HG02938 (cell line): ENCODE measurements around the gene NSRP1.
"Not testable (repeated sequence)": the region's sequence is repeated elsewhere in the genome, so short reads cannot be mapped to it uniquely, and the experiment has no call there.

Source experiments
- ATAC-seq: cut with Tn5 transposase; IDR thresholded peaks from one replicate; pipeline ENCODE4 v1.9.1; 2021; ENCODE audit warnings: mild to moderate bottlenecking, moderate library complexity; ENCODE audit not compliant: unreplicated experiment

Gene NSRP1

GRCh38 chr17:30117675-30118081, 1.1 kb downstream of the NSRP1 start:
- ATAC-seq = no peak

DNA sequence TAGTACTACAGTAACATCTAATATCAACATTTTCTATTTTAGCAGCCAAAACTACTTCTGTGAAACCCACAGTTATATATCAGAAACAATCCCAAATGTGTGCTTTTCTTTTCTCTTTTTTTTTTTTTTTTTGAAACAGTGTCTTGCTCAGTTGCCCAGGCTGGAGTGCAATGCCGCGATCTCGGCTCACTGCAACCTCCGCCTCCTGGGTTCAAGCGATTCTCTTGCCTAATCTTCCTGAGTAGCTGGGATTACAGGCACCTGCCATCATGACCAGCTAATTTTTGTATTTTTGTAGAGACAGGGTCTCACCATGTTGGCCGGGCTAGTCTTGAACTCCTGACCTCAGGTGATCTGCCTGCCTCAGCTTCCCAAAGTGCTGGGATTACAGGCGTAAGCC, 2.0 kb downstream of the NSRP1 start:
- ATAC-seq = not testable (repeated sequence)

- ATAC-seq = no peak
These were observed 7.7 kb downstream of the NSRP1 start for GRCh38 chr17:30124273-30124796.

GRCh38 chr17:30130121-30130520, 13.5 kb downstream of the NSRP1 start:
- ATAC-seq = no peak

GRCh38 chr17:30132615-30133014, 16.0 kb downstream of the NSRP1 start:
- no peak for ATAC-seq

DNA sequence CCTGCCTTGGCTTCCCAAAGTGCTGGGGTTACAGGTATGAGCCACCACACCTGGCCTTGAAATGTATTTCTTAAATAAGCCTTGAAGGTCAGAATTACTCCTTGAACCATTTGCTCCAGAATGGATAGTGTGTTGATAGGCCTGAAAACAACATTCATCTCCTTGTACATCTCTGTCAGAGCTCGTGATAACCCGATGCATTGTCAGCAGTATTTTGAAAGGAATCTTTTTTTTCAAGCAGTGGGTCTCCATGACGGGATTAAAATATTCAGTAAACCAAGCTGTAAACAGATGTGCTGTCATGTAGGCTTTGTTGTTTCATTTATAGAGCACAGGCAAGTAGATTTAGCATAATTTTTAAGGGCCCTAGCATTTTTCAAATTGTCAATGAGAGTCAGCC, 16.6 kb downstream of the NSRP1 start:
- no peak for ATAC-seq

DNA sequence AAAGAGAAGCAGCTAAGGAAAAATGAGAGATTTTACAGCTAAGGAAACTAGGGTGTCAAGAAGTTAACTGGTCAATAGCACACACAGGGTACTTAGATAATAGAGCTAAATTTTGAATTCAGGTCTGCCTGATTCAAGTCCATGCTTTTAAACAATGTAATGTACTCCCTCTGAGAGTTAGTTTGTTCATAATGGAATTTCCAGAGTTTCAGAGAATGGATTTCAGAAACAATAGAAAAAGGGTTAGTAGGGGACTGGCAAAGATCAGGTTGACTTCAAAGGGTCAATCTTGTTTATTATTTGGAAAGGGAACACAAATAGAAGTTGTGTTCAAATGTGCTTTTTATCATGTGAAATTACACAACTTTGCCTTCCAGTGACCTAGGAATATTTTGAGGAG, 17.9 kb downstream of the NSRP1 start:
- no peak for ATAC-seq

- no peak for ATAC-seq
These were observed 20.5 kb downstream of the NSRP1 start for GRCh38 chr17:30137158-30137557.

DNA sequence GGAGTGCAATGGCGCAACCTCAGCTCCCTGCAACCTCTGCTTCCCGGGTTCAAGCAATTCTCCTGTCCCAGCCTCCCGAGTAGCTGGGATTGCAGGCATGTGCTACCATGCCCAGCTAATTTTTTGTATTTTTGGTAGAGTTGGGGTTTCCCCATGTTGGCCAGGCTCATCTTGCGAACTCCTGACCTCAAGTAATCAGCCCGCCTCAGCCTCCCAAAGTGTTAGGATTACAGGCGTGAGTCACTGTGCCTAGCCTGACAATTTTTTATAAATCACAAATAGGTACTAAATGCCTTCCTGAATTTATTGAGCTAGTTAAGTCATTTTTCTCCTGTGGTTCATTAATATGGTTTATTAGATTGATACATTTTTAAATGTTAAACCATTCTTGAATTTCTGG, 31.2 kb downstream of the NSRP1 start:
- ATAC-seq = not testable (repeated sequence)

DNA sequence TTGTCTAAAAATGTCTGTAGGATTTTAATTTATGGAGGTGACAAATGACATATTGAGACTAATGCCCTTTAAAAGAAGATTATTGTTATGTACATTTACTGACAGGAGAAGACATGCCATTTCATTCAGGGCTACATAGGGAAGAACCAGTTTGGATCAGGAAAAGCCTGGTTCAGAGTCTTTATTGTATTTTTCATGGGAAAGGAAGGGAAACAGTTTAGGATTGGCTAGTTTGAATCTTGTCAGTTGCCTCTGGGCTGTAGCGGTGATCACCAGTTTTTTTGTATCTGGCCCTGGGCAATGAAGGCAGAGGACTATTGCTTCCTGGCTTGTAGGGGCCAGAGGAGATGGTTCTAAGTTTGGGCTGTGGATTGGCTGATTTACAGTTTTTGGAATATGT, 31.8 kb downstream of the NSRP1 start:
- ATAC-seq = no peak

- no peak for ATAC-seq
These were observed 34.9 kb downstream of the NSRP1 start for GRCh38 chr17:30151471-30151870.

GRCh38 chr17:30153463-30153862, 36.8 kb downstream of the NSRP1 start:
- no peak for ATAC-seq

GRCh38 chr17:30155389-30155788, 38.8 kb downstream of the NSRP1 start:
- no peak for ATAC-seq

DNA sequence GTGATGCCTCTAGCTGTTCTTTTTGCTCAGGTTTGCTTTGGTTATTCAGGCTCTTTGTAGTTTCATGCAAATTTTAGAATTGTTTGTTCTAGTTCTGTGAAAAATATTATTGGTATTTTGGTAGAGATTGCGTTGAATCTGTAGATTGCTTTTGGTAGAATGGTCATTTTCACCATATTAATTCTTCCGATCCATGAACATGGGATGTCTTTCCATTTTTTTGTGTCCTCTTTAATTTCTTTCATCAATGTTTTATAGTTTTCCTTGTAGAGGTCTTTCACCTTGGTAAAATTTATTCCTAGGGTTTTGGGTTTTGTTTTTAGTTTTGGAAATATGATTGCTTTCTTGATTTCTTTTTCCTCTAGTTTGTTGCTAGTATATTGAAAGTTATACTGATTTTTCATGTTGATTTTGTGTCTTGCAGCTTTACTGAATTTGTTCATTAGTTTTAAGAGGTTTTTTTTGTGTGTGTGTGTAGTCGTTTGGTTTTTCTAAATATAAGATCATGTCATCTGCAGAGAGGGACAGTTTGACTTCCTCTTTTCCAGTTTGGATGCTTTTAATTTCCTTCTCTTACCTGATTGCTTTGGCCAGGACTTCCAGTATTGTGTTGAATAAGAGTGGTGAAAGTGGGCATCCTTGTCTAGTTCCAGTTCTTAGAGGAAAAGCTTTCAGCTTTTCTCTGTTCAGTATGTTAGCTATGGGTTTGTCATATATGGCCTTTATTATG, 42.4 kb downstream of the NSRP1 start:
- ATAC-seq = no peak

- ATAC-seq = no peak
These were observed 44.0 kb downstream of the NSRP1 start for GRCh38 chr17:30160419-30161172.

GRCh38 chr17:30161601-30162000, 45.0 kb downstream of the NSRP1 start:
- ATAC-seq = no peak

DNA sequence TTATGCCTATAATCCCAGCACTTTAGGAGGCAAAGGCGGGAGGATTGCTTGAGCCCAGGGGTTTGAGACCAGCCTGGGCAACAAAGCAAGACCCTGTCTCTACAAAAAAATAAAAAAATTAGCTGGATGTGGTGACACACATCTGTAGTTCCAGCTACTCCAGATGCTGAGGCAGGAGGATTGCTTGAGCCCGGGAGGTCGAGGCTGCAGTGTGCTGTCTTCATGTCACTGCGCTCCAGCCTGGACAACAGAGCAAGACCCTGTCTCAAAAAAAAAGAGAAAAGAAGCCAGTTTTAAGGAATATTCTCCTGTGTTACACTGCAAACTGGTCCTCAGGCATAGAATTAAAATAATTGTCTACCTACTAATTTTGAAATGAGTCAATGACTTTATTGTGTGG, 47.9 kb downstream of the NSRP1 start:
- no peak for ATAC-seq

DNA sequence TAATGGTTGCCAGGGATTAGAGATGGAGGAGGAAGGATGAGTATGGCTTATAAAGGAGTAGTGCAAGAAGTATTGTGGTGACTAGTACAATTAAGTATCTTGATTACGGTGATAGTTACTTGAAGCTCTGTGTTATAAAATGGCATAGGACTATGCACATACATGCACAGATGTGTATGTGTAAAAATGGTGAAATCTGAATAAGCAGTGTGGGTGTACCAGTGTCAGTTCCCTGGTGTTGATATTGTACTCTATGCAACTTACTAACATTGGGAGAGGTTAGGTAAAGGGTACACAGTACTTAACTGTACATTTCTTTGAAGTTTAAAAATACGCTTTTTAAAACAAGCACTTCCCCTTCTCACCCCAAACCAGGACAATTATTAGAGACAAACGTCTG, 48.5 kb downstream of the NSRP1 start:
- no peak for ATAC-seq

GRCh38 chr17:30165960-30166359, 49.3 kb downstream of the NSRP1 start:
- no peak for ATAC-seq

- ATAC-seq = no peak
These were observed 53.9 kb downstream of the NSRP1 start for GRCh38 chr17:30170415-30170987.

DNA sequence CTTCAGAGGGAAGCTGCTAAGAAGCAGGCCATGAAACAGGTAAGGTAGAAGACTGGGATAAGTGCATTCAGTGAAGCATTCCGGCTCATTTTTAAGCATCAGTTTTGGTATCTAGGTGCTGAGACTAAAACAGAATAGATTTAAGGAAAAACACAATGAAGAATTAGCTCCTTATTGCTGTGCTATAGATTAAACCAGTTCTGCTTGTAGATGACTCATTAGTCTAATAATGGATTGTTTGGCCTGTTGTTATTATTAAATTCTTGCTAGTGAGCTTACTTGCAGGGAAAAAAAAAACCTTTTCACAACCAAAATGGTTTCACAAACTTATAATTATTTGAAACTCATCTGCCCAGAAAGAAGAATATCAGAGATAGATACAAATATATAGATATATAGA, 55.9 kb downstream of the NSRP1 start:
- ATAC-seq = no peak

DNA sequence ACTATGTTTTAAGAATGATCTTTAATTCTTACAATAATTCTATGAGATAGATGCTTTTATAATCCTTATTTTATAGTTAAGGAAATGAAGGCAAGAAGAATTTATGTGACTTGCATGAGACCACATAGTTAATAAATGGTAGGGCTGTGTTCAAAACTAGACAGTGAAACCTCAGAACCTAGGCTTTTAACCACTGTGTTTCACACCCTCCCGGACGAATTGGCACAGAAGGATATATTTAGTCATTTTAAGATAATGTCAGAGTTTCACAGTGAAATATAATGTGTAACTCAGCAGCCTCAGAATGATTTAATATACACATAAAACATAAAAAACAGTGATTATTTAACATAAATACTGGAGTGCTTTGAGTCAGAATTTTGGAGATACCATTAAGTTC, 57.0 kb downstream of the NSRP1 start:
- ATAC-seq = peak; percentile 88
